ENCODE measurements around the gene TMEM272.

- TF ChIP-seq, protein P1, sequence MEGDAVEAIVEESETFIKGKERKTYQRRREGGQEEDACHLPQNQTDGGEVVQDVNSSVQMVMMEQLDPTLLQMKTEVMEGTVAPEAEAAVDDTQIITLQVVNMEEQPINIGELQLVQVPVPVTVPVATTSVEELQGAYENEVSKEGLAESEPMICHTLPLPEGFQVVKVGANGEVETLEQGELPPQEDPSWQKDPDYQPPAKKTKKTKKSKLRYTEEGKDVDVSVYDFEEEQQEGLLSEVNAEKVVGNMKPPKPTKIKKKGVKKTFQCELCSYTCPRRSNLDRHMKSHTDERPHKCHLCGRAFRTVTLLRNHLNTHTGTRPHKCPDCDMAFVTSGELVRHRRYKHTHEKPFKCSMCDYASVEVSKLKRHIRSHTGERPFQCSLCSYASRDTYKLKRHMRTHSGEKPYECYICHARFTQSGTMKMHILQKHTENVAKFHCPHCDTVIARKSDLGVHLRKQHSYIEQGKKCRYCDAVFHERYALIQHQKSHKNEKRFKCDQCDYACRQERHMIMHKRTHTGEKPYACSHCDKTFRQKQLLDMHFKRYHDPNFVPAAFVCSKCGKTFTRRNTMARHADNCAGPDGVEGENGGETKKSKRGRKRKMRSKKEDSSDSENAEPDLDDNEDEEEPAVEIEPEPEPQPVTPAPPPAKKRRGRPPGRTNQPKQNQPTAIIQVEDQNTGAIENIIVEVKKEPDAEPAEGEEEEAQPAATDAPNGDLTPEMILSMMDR (IDR thresholded peaks at IDR 0.05): no peak
- no peak for TF ChIP-seq POLR2AphosphoS5 (IDR thresholded peaks at IDR 0.05; ENCODE audit: low read depth, low read length)
Observed at GRCh38 chr13:51818781-51819511, 26.0 kb downstream of the TMEM272 start.

Data from Panc1 (cell line).